Measurements from ENCODE around the gene ARHGEF39.
A peak's percentile ranks its signal among the peaks of the same experiment; 100 is the strongest.

ARHGEF39 gene

DNA sequence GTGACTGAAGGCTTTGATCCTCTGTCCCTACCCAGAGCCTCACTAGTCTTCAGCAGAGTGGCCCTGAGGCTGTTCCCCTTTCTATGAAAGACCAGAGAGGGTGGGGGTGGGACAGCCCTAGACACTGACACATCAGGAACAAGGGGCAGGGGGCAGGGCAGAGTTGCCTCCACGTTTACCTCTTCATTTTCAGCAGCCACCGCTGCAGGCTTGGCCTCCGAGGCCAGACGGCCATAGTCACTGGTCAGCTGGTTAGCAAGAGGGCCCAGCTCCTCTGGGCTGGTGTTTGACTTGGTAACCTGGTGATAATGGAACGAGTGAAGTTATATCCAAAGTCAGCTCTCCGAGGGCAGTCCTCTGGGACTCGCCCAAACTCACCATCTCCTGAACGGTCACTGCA lies 40.4 kb upstream of the ARHGEF39 start:
- H3K27me3 ChIP-seq (replicated peaks; ENCODE audit: control insufficient read depth, insufficient read depth, low read length, poor library complexity, severe bottlenecking) = no peaks in the 10 kb centered on the region
- no peaks in the 10 kb centered on the region for H3K4me1 ChIP-seq (ENCODE audit: control insufficient read depth, insufficient read depth, low read length, poor library complexity, severe bottlenecking)
- H3K9me3 ChIP-seq (ENCODE audit: control insufficient read depth, low read length) = no peaks in the 10 kb centered on the region
- DNase-seq = no peak
- H3K4me3 ChIP-seq (ENCODE audit: insufficient read depth, low read depth, low read length, poor library complexity, severe bottlenecking) = no peak overlapping the region
- H3K36me3 ChIP-seq (ENCODE audit: control insufficient read depth, insufficient read depth, low read length) = peaks cover 91% of the 10 kb centered on the region
- H3K27ac ChIP-seq (ENCODE audit: insufficient read depth, low read length, poor library complexity, severe bottlenecking) = no peak overlapping the region

GRCh38 chr9:35703906-35704672 lies 39.1 kb upstream of the ARHGEF39 start:
- Histone ChIP-seq H3K4me3 (ENCODE audit: insufficient read depth, low read depth, low read length, poor library complexity, severe bottlenecking) (no peak overlapping the region), H3K36me3 (ENCODE audit: control insufficient read depth, insufficient read depth, low read length) (peaks cover 95% of the 10 kb centered on the region), H3K4me1 (ENCODE audit: control insufficient read depth, insufficient read depth, low read length, poor library complexity, severe bottlenecking) (no peaks in the 10 kb centered on the region), H3K27me3 (replicated peaks; ENCODE audit: control insufficient read depth, insufficient read depth, low read length, poor library complexity, severe bottlenecking) (no peaks in the 10 kb centered on the region), H3K27ac (ENCODE audit: insufficient read depth, low read length, poor library complexity, severe bottlenecking) (no peak overlapping the region), H3K9me3 (ENCODE audit: control insufficient read depth, low read length) (no peaks in the 10 kb centered on the region)
- DNase-seq = no peak

DNA sequence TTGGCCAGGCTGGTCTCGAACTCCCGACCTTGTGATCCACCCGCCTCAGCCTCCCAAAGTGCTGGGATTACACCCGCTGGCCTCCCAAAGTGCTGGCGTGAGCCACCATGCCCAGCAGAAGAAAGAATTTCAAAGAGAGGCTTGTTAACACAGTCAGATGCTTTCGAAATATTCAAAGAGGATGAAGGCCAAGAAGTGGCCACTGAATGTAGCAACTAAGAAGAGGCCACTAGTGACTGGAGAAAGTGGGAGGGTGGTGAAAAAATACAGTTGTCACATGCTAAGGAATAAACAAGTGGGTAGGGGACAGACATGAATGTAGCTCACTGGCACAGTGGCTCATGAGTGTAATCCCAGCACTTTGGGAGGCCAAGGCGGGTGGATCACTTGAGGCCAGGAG lies 37.7 kb upstream of the ARHGEF39 start:
- DNase-seq = no peak
- no peak overlapping the region for H3K4me3 ChIP-seq (ENCODE audit: insufficient read depth, low read depth, low read length, poor library complexity, severe bottlenecking)
- no peaks in the 10 kb centered on the region for H3K4me1 ChIP-seq (ENCODE audit: control insufficient read depth, insufficient read depth, low read length, poor library complexity, severe bottlenecking)
- H3K36me3 ChIP-seq (ENCODE audit: control insufficient read depth, insufficient read depth, low read length) = peaks cover 95% of the 10 kb centered on the region
- H3K27me3 ChIP-seq (replicated peaks; ENCODE audit: control insufficient read depth, insufficient read depth, low read length, poor library complexity, severe bottlenecking) = no peaks in the 10 kb centered on the region
- no peaks in the 10 kb centered on the region for H3K9me3 ChIP-seq (ENCODE audit: control insufficient read depth, low read length)
- H3K27ac ChIP-seq (ENCODE audit: insufficient read depth, low read length, poor library complexity, severe bottlenecking) = no peak overlapping the region

- DNase-seq = no peak
- no peak overlapping the region for H3K27ac ChIP-seq (ENCODE audit: insufficient read depth, low read length, poor library complexity, severe bottlenecking)
- peaks cover 6% of the 10 kb centered on the region for H3K4me1 ChIP-seq (ENCODE audit: control insufficient read depth, insufficient read depth, low read length, poor library complexity, severe bottlenecking)
- H3K36me3 ChIP-seq (ENCODE audit: control insufficient read depth, insufficient read depth, low read length) = peaks cover 88% of the 10 kb centered on the region
- H3K27me3 ChIP-seq (replicated peaks; ENCODE audit: control insufficient read depth, insufficient read depth, low read length, poor library complexity, severe bottlenecking) = no peaks in the 10 kb centered on the region
- no peaks in the 10 kb centered on the region for H3K9me3 ChIP-seq (ENCODE audit: control insufficient read depth, low read length)
- no peak overlapping the region for H3K4me3 ChIP-seq (ENCODE audit: insufficient read depth, low read depth, low read length, poor library complexity, severe bottlenecking)
Measured at GRCh38 chr9:35700942-35701341, 35.9 kb upstream of the ARHGEF39 start.

- Histone ChIP-seq H3K36me3 (ENCODE audit: control insufficient read depth, insufficient read depth, low read length) (peaks cover 79% of the 10 kb centered on the region), H3K27me3 (replicated peaks; ENCODE audit: control insufficient read depth, insufficient read depth, low read length, poor library complexity, severe bottlenecking) (no peaks in the 10 kb centered on the region), H3K27ac (ENCODE audit: insufficient read depth, low read length, poor library complexity, severe bottlenecking) (no peak overlapping the region), H3K4me1 (ENCODE audit: control insufficient read depth, insufficient read depth, low read length, poor library complexity, severe bottlenecking) (peaks cover 6% of the 10 kb centered on the region), H3K9me3 (ENCODE audit: control insufficient read depth, low read length) (no peaks in the 10 kb centered on the region), H3K4me3 (ENCODE audit: insufficient read depth, low read depth, low read length, poor library complexity, severe bottlenecking) (no peak overlapping the region)
- no peak for DNase-seq
Measured at GRCh38 chr9:35700031-35700430, 35.0 kb upstream of the ARHGEF39 start.

- no peaks in the 10 kb centered on the region for H3K27me3 ChIP-seq (replicated peaks; ENCODE audit: control insufficient read depth, insufficient read depth, low read length, poor library complexity, severe bottlenecking)
- H3K9me3 ChIP-seq (ENCODE audit: control insufficient read depth, low read length) = no peaks in the 10 kb centered on the region
- H3K4me1 ChIP-seq (ENCODE audit: control insufficient read depth, insufficient read depth, low read length, poor library complexity, severe bottlenecking) = peaks cover 6% of the 10 kb centered on the region
- peaks cover 61% of the 10 kb centered on the region for H3K36me3 ChIP-seq (ENCODE audit: control insufficient read depth, insufficient read depth, low read length)
- H3K4me3 ChIP-seq (ENCODE audit: insufficient read depth, low read depth, low read length, poor library complexity, severe bottlenecking) = no peak overlapping the region
- no peak for DNase-seq
- H3K27ac ChIP-seq (ENCODE audit: insufficient read depth, low read length, poor library complexity, severe bottlenecking) = no peak overlapping the region
Measured at GRCh38 chr9:35698231-35698630, 33.2 kb upstream of the ARHGEF39 start.

DNA sequence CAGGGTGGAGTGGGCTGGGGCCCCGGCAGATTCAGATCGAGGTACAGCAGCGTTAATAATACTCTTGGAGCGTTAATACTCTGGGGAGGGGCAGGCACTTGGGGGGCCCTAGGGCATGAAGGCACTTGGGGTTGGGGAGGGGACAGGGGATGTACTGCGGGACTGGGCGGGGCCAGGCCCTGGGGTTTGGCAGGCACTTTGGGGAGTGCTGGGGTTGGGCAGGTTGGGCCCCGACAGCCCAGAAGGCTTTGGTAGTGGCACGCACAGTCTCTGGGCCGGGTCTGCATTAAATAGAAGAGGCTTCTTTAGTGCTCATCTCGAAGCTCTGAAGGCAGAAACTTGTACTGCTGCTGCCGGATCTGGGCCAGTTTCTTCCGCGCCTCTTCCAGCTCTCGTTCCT lies 32.5 kb upstream of the ARHGEF39 start:
- Histone ChIP-seq H3K27me3 (replicated peaks; ENCODE audit: control insufficient read depth, insufficient read depth, low read length, poor library complexity, severe bottlenecking) (no peaks in the 10 kb centered on the region), H3K27ac (ENCODE audit: insufficient read depth, low read length, poor library complexity, severe bottlenecking) (no peak overlapping the region), H3K36me3 (ENCODE audit: control insufficient read depth, insufficient read depth, low read length) (peaks cover 53% of the 10 kb centered on the region), H3K9me3 (ENCODE audit: control insufficient read depth, low read length) (no peaks in the 10 kb centered on the region), H3K4me3 (ENCODE audit: insufficient read depth, low read depth, low read length, poor library complexity, severe bottlenecking) (no peak overlapping the region), H3K4me1 (ENCODE audit: control insufficient read depth, insufficient read depth, low read length, poor library complexity, severe bottlenecking) (peaks cover 6% of the 10 kb centered on the region)
- no peak for DNase-seq

DNA sequence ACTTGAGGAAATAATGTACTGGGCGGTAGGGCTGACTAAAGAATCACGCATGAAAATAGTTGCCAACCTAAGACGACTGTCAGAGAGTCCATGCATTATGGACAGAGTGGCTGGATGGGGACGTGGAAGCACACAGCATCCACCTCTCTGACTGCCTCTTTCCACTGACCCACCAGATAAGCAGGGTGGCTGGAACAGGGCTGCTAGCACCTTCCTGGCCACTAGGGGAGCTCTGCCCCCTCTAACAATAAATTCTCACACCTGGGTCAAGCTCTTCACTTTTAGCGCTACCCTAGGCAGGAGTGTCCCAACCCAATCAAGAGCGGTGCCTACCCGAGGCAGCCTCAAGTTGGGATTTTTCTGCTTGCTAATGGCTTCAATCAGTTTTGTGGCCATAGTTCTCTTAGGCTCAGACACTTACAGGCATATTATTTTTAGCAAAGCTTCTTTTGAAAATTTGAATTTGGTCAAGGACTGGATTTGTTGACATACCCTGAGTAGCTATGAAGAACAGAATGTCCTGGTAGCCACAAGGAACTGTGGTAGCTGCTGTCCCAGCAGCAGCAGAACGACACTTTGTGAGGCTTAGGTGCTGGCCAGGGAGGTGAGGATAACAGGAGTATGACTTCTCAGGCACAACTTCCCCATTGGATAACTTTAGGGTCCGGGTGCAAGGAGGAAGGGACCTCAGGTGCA lies 31.7 kb upstream of the ARHGEF39 start:
- peak; percentile 40 to 42 (median 41) for DNase-seq
- Histone ChIP-seq H3K27me3 (replicated peaks; ENCODE audit: control insufficient read depth, insufficient read depth, low read length, poor library complexity, severe bottlenecking) (no peaks in the 10 kb centered on the region), H3K36me3 (ENCODE audit: control insufficient read depth, insufficient read depth, low read length) (peaks cover 50% of the 10 kb centered on the region)

DNA sequence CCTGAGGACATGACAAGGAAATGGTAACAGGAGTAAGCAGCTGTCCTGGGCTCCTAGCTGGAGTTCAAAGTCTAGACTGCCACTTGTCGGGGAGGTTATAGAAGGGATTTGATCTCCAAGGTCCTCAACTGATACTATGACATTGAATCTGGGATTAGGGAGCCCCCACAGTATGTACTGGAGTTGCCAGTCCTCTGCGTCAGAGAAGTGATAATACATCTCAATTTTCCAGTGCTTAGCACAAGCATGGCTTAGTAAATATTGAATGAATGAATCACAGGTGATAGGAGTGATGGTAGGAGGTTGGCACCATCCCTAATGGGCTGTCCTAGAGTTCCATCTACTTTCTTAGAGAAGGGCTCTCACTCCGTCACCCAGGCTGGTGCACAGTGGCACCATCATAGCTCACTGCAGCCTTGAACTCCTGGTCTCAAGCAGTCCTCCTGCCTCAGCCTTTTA lies 31.0 kb upstream of the ARHGEF39 start:
- peaks cover 9% of the 10 kb centered on the region for H3K4me1 ChIP-seq (ENCODE audit: control insufficient read depth, insufficient read depth, low read length, poor library complexity, severe bottlenecking)
- no peak overlapping the region for H3K27ac ChIP-seq (ENCODE audit: insufficient read depth, low read length, poor library complexity, severe bottlenecking)
- no peaks in the 10 kb centered on the region for H3K27me3 ChIP-seq (replicated peaks; ENCODE audit: control insufficient read depth, insufficient read depth, low read length, poor library complexity, severe bottlenecking)
- no peaks in the 10 kb centered on the region for H3K9me3 ChIP-seq (ENCODE audit: control insufficient read depth, low read length)
- DNase-seq = no peak
- H3K36me3 ChIP-seq (ENCODE audit: control insufficient read depth, insufficient read depth, low read length) = peaks cover 43% of the 10 kb centered on the region
- no peak overlapping the region for H3K4me3 ChIP-seq (ENCODE audit: insufficient read depth, low read depth, low read length, poor library complexity, severe bottlenecking)

More for the DNA sequence above, 31.7 kb upstream of the ARHGEF39 start:
- H3K4me3 ChIP-seq (ENCODE audit: insufficient read depth, low read depth, low read length, poor library complexity, severe bottlenecking) = no peak overlapping the region
- no peak overlapping the region for H3K27ac ChIP-seq (ENCODE audit: insufficient read depth, low read length, poor library complexity, severe bottlenecking)
- no peaks in the 10 kb centered on the region for H3K9me3 ChIP-seq (ENCODE audit: control insufficient read depth, low read length)
- peaks cover 6% of the 10 kb centered on the region for H3K4me1 ChIP-seq (ENCODE audit: control insufficient read depth, insufficient read depth, low read length, poor library complexity, severe bottlenecking)

- Histone ChIP-seq H3K4me3 (ENCODE audit: insufficient read depth, low read depth, low read length, poor library complexity, severe bottlenecking) (no peak overlapping the region), H3K27me3 (replicated peaks; ENCODE audit: control insufficient read depth, insufficient read depth, low read length, poor library complexity, severe bottlenecking) (no peaks in the 10 kb centered on the region), H3K4me1 (ENCODE audit: control insufficient read depth, insufficient read depth, low read length, poor library complexity, severe bottlenecking) (peaks cover 14% of the 10 kb centered on the region), H3K9me3 (ENCODE audit: control insufficient read depth, low read length) (no peaks in the 10 kb centered on the region), H3K36me3 (ENCODE audit: control insufficient read depth, insufficient read depth, low read length) (peaks cover 4% of the 10 kb centered on the region), H3K27ac (ENCODE audit: insufficient read depth, low read length, poor library complexity, severe bottlenecking) (no peak overlapping the region)
- DNase-seq = no peak
Measured at GRCh38 chr9:35691757-35692301, 26.8 kb upstream of the ARHGEF39 start.

All from effector memory CD4-positive, alpha-beta T cell (primary cell).